Keratinocyte (primary cell): ENCODE results near the gene TTLL8. TPM values are rescaled to one million over a fixed set of nuclear protein-coding genes. Genes with fewer than 3 reads are reported as not detected.
A peak's percentile ranks its signal among the peaks of the same experiment; 100 is the strongest.

Experiments used
- DNase-seq: peaks from one replicate; pipeline ENCODE4 v3.0.0-alpha.2; 2011; ENCODE audit warnings: low read depth, missing footprints, low spot score
- FAIRE-seq: peaks from 2 replicates; lab custom pipeline; 2011; peaks lifted over from hg19 to GRCh38; lab: Jason Lieb, UNC
- H2AFZ ChIP-seq: 2 replicates; pipeline ENCODE4 v1.6.0; 2012; ENCODE audit warnings: low read length, control low read depth, inconsistent platforms; ENCODE audit not compliant: control insufficient read depth
- H3K27ac ChIP-seq: 2 replicates; pipeline ENCODE4 v1.5.1; 2011; ENCODE audit warnings: low read length; ENCODE audit not compliant: control insufficient read depth, insufficient read depth
- H3K27me3 ChIP-seq: 3 replicates; pipeline ENCODE4 v1.6.0; 2011; ENCODE audit warnings: low read length; ENCODE audit not compliant: control insufficient read depth, insufficient read depth; ENCODE audit errors: extremely low read depth
- H3K36me3 ChIP-seq, 2 experiments: 2 replicates in 1 of 2; 3 replicates in 1 of 2; pipeline ENCODE4 v1.5.1; 2011; ENCODE audit warnings: low read length in 2 of 2, mild to moderate bottlenecking in 1 of 2; ENCODE audit not compliant: control insufficient read depth in 2 of 2, insufficient read depth in 2 of 2; ENCODE audit errors: extremely low read depth in 1 of 2
- H3K4me1 ChIP-seq: 3 replicates; pipeline ENCODE4 v1.5.1; 2011; ENCODE audit warnings: low read length; ENCODE audit not compliant: control insufficient read depth, insufficient read depth; ENCODE audit errors: extremely low read depth
- H3K4me2 ChIP-seq: 3 replicates; pipeline ENCODE4 v1.6.0; 2011; ENCODE audit warnings: low read depth, low read length; ENCODE audit not compliant: control insufficient read depth, insufficient read depth; ENCODE audit errors: extremely low read depth
- H3K4me3 ChIP-seq, 3 experiments: fragments of 200-600 bp in 1 of 3; sonication (generic) in 1 of 3; 2 replicates in 2 of 3; 3 replicates in 1 of 3; pipeline ENCODE4 v1.5.1; 2011 to 2016; ENCODE audit warnings: low read length in 3 of 3, mild to moderate bottlenecking in 3 of 3, control low read depth in 2 of 3, inconsistent platforms in 1 of 3, low read depth in 1 of 3, mixed read lengths in 1 of 3, mixed run types in 1 of 3, moderate library complexity in 1 of 3; ENCODE audit not compliant: control insufficient read depth in 2 of 3, insufficient read depth in 2 of 3; ENCODE audit errors: extremely low read depth in 1 of 3
- H3K79me2 ChIP-seq: 2 replicates; pipeline ENCODE4 v1.6.0; 2012; ENCODE audit warnings: low read length; ENCODE audit not compliant: control insufficient read depth, insufficient read depth
- H3K9ac ChIP-seq: 3 replicates; pipeline ENCODE4 v1.6.0; 2011; ENCODE audit warnings: low read length; ENCODE audit not compliant: control insufficient read depth, insufficient read depth; ENCODE audit errors: extremely low read depth
- H3K9me1 ChIP-seq: 3 replicates; pipeline ENCODE4 v1.6.0; 2011; ENCODE audit warnings: low read length; ENCODE audit not compliant: control insufficient read depth, insufficient read depth; ENCODE audit errors: extremely low read depth
- H3K9me3 ChIP-seq: 2 replicates; pipeline ENCODE4 v1.5.1; 2012; ENCODE audit warnings: low read depth, low read length; ENCODE audit not compliant: control insufficient read depth
- H4K20me1 ChIP-seq: 3 replicates; pipeline ENCODE4 v1.6.0; 2011; ENCODE audit warnings: low read length; ENCODE audit not compliant: control insufficient read depth, insufficient read depth; ENCODE audit errors: extremely low read depth
- EZH2 ChIP-seq: IDR thresholded peaks from one replicate; pipeline ENCODE4 v1.6.1; 2012; ENCODE audit warnings: inconsistent platforms, mild to moderate bottlenecking, low read length, moderate library complexity
- dilution Hi-C: fragments of 300-500 bp; cut with MboI; formaldehyde crosslinking; loops from one replicate; pipeline ENCODE4 v1.7.0; 2020; ENCODE audit warnings: low sequenced_read_pairs; ENCODE audit not compliant: extremely low pct_ligation_motif_present
- polyA plus RNA-seq, 5 experiments: library from polyadenylated mRNA; depleted of rRNA in 3 of 5; stranded (reverse) in 3 of 5; stranded (forward) in 1 of 5; unstranded in 1 of 5; fragments of >200 nt; gene quantifications; 1 replicate in 1 of 5; 2 replicates in 3 of 5; 3 replicates in 1 of 5; pipeline versions ENCODE4 v1.2.1 to v1.2.3, GENCODE V29; 2011 to 2012; ENCODE audit warnings: missing spikeins in 2 of 5, low read depth in 1 of 5, low replicate concordance in 1 of 5
- TF ChIP-seq, protein P1 (sequence below), 3 experiments: IDR thresholded peaks in 1 of 3; conservative IDR thresholded peaks in 1 of 3; optimal IDR thresholded peaks in 1 of 3; 2 replicates in 2 of 3; 3 replicates in 1 of 3; pipeline versions ENCODE3 to v1.5.1; 2011; ENCODE audit warnings: low read length in 3 of 3, mild to moderate bottlenecking in 3 of 3, moderate library complexity in 2 of 3, control low read depth in 1 of 3, inconsistent platforms in 1 of 3; ENCODE audit not compliant: insufficient read depth in 2 of 3; ENCODE audit errors: extremely low read depth in 1 of 3

TTLL8 gene
- polyA plus RNA-seq, 1 donor (not counting 4 experiments of a cell fraction or from before 2014, with no cell fraction given), result not detected

GRCh38 chr22:49992921-49993648 lies 65.0 kb downstream of the TTLL8 start:
- Histone ChIP-seq H3K9ac (no peak overlapping the region), H4K20me1 (no peaks in the 10 kb centered on the region), H3K79me2 (no peaks in the 10 kb centered on the region), H3K9me3 (no peaks in the 10 kb centered on the region), H3K36me3 (no peaks in the 10 kb centered on the region), H3K9me1 (no peaks in the 10 kb centered on the region), H2AFZ (no peak overlapping the region), H3K4me1 (no peaks in the 10 kb centered on the region), H3K4me3 (no peak overlapping the region), H3K4me2 (no peak overlapping the region), H3K27me3 (peaks cover 8% of the 10 kb centered on the region), H3K27ac (no peak overlapping the region)
- DNase-seq (no peak), FAIRE-seq (no peak)
- dilution Hi-C loops, result no loop called here
- TF ChIP-seq, protein P1, sequence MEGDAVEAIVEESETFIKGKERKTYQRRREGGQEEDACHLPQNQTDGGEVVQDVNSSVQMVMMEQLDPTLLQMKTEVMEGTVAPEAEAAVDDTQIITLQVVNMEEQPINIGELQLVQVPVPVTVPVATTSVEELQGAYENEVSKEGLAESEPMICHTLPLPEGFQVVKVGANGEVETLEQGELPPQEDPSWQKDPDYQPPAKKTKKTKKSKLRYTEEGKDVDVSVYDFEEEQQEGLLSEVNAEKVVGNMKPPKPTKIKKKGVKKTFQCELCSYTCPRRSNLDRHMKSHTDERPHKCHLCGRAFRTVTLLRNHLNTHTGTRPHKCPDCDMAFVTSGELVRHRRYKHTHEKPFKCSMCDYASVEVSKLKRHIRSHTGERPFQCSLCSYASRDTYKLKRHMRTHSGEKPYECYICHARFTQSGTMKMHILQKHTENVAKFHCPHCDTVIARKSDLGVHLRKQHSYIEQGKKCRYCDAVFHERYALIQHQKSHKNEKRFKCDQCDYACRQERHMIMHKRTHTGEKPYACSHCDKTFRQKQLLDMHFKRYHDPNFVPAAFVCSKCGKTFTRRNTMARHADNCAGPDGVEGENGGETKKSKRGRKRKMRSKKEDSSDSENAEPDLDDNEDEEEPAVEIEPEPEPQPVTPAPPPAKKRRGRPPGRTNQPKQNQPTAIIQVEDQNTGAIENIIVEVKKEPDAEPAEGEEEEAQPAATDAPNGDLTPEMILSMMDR (optimal IDR thresholded peaks at IDR 0.05 in 1 of 3, IDR thresholded peaks at IDR 0.05 in 1 of 3, conservative IDR thresholded peaks at IDR 0.05 in 1 of 3; ENCODE audit: extremely low read depth in 1 of 3, insufficient read depth in 2 of 3, low read length in 3 of 3), result peak; percentile 45 to 89 (median 80)
- no peak for TF ChIP-seq EZH2

DNA sequence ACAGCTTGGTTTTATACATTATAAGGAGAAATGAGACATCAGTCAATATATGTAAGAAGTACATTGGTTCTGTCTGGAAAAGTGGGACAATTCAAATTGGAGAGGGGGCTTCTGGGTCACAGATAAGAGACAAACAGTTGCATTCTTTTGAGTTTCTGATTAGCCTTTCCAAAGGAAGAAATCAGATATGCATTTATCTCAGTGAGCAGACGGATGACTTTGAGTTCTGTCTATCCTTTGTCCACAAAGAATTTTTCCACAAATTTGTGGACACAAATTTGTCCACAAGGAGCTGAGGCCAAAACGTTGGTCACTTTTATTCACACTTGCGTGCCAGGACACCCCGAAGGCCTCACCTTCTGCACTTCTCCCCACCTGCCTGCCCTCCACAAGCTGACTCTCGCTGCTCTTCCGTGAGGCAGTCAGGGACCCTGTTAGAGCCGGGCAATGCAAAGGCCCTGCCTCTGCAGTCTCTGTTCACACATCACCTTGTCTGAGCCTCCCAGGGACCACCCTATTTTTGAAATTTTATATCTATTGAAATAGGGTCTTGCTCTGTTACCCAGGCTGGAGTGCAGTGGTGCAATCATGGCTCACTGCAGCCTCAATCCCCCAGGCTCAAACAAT lies 66.1 kb downstream of the TTLL8 start:
- dilution Hi-C loops, result no loop called here
- no peaks in the 10 kb centered on the region for H4K20me1 ChIP-seq
- no peaks in the 10 kb centered on the region for H3K9me1 ChIP-seq
- H3K27me3 ChIP-seq, result peaks cover 8% of the 10 kb centered on the region
- H3K9ac ChIP-seq, result no peak overlapping the region
- DNase-seq (no peak), FAIRE-seq (no peak)
- no peak overlapping the region for H3K4me3 ChIP-seq
- no peak overlapping the region for H3K4me2 ChIP-seq
- no peaks in the 10 kb centered on the region for H3K36me3 ChIP-seq
- H3K9me3 ChIP-seq, result no peaks in the 10 kb centered on the region
- no peak overlapping the region for H3K27ac ChIP-seq
- H2AFZ ChIP-seq, result no peak overlapping the region
- H3K79me2 ChIP-seq, result no peaks in the 10 kb centered on the region
- TF ChIP-seq, protein P1 (optimal IDR thresholded peaks at IDR 0.05 in 1 of 3, IDR thresholded peaks at IDR 0.05 in 1 of 3, conservative IDR thresholded peaks at IDR 0.05 in 1 of 3; ENCODE audit: extremely low read depth in 1 of 3, insufficient read depth in 2 of 3, low read length in 3 of 3), result no peak
- TF ChIP-seq EZH2, result no peak
- no peaks in the 10 kb centered on the region for H3K4me1 ChIP-seq
